Measurements from ENCODE around the gene ATF6.
"Not testable (repeated sequence)": the region's sequence is repeated elsewhere in the genome, so short reads cannot be mapped to it uniquely, and the experiment has no call there.

Gene ATF6

DNA sequence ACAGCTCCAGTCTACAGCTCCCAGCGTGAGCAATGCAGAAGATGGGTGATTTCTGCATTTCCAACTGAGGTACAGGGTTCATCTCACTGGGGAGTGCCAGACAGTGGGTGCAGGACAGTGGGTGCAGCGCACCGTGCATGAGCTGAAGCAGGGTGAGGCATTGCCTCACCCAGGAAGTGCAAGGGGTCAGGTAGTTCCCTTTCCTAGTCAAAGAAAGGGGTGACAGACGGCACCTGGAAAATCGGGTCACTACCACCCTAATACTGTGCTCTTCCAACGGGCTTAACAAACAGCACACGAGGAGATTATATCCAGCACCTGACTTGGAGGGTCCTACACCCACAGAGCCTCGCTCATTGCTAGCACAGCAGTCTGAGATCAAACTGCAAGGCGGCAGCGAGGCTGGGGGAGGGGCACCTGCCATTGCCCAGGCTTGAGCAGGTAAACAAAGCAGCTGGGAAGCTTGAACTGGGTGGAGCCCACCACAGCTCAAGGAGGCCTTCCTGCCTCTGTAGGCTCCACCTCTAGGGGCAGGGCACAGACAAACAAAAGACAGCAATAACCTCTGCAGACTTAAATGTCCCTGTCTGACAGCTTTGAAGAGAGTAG, 66.3 kb downstream of the ATF6 start:
- DNase-seq (ENCODE audit: low read depth): not testable (repeated sequence)

DNA sequence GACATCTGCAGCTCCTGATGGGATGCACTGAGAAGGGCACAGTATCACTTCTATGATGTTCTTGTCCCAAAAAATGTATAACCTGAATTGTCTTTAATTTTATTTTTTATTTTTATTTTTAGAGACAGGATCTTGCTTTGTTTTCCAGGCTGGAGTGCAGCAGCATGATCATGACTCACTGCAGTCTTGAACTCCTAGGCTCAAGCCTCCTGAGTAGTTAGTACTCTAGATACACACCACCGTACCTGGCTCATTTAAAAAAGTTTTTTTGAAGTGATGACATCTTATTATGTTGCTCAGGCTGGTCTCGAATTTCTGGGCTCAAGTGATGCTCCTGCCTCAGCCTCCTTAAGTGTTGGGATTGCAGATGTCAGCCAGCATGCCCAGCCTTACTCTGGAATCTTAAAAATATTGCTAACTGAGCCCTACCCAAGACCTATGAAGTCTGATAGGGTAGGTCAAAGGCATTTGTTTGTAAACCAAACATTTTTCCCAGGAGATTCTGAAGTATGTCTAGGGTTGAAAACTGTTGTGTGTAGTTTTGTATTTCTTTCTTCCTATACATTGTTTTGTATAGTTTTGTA, 68.9 kb downstream of the ATF6 start:
- no peak for DNase-seq (ENCODE audit: low read depth)

DNA sequence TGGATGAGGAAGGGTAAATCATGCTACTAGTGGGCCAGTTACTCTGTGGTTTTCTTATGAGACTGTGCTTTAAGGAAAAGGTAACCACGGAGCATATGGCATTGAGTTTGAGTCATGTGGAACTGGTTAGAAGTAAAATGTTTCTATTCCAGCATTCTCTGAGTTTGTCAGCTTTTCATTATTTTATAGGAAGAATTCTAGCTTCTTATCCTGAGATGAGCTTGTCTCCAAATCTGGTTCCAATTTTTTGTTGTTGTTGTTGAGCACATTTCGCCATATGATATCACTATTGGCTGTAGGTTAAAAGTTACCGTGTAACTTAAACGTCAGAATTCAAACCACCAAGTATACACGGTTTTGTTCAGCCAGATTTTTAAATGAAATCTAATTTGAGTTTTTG, 69.9 kb downstream of the ATF6 start:
- DNase-seq (ENCODE audit: low read depth): no peak

DNA sequence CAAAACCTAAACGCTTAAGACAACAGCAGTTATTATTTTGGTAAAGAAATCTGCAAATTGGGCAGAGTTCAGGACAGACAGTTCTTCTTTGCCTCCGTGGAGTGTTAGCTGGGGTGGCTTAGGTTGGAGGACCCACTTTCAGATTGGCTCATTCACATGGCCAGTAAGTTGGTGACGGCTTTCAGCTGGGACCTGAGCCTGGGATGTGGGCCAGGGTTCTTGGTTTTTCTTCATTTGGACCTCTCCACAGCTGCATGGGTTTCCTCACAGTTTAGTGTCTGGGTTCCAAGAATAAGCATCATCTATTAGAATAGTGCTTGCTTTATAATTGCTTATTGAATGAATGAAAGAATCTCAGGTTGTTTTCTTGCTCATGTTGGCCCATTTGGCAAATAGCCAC, 72.2 kb downstream of the ATF6 start:
- DNase-seq (ENCODE audit: low read depth): no peak

DNA sequence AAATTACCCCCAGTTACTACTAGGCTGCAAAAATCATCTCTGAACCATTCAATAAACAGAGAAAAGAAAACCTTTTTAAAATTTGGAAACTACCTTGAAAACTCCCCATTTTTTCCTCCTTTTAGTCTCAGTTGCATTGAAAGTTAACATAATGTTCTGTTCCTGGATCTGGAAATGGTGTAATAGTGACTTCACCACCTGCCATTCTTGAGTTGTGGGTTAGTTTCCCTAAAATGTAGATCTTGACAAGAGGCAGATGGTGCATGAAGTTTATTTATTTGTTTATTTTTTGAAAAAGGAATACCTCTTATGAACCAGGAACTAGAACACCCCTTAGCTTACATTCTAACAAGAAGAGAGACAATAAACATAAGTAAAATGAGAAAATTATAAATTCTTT, 72.8 kb downstream of the ATF6 start:
- no peak for DNase-seq (ENCODE audit: low read depth)

DNA sequence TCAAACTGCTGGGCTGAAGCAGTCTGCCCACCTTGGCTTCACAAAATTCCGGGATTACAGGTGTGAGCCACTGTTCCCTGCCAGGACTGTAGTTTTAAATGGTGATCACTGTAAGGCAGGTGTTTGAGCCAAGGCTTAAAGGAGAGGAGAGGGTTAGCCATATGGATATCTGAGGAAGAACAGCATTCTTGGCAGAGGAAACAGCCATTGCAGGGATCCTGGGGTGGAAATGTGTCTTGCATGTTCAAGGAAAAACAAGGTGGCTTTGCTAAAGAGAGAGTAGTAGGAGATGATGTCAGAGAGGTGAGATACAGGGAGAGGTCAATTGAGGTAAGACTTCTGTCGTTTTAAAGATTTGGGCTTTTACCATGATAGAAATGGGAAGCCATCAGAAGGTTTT, 73.5 kb downstream of the ATF6 start:
- no peak for DNase-seq (ENCODE audit: low read depth)

DNA sequence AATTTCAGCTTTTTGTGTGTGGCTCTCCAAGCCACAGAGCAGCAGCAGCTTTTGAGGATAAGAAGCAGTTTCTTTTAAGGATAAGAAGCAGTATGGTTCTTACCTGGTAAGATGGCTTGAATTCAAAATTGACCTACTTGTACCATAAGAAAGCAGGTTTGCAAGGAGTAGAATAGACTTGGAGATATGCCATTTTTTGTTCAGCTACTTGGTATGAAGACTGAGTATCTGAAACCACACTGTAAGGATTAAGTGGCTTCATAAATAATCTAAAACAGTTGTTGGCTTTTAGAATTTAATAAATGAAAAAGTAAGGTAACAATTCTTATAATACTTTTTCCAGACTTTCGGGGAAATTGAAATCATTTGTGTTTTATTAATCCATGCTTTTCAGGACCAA, 74.2 kb downstream of the ATF6 start:
- no peak for DNase-seq (ENCODE audit: low read depth)

DNA sequence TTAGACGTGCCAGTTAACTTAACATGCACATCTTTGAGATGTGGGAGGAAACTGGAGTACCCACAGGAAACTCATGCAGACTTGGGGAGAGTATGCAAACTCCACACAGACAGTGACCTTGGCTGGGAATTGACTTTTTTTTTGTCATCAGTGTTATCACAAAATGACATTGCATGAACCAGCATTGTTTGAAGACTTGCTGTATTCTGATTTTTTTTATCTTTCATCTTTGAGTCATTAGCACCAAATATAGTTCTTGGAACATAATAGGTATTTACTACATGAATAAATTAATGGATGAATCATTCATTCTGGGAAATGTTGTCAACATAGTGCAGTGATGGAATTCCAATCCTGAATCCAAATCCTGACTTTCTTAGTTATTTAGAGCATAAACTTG, 77.0 kb downstream of the ATF6 start:
- no peak for DNase-seq (ENCODE audit: low read depth)

DNA sequence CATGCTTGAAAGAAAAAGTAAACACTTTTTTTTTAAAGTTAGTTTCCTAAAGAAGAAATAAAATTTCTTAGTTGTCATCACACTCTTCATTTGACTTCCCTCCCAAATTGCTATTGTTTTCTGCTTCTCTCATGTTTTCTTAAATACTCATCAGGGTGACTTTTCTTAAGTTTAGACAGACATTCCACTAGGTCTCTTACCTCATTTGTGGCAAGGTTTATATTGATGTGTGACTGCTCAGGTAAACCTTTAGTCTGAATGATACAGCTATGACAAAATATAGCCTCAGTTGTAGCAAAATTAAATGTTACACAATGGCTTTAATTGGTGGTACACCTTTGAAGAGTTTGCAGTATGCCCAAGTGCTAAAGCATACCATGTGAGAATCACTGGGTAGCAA, 78.6 kb downstream of the ATF6 start:
- no peak for DNase-seq (ENCODE audit: low read depth)

DNA sequence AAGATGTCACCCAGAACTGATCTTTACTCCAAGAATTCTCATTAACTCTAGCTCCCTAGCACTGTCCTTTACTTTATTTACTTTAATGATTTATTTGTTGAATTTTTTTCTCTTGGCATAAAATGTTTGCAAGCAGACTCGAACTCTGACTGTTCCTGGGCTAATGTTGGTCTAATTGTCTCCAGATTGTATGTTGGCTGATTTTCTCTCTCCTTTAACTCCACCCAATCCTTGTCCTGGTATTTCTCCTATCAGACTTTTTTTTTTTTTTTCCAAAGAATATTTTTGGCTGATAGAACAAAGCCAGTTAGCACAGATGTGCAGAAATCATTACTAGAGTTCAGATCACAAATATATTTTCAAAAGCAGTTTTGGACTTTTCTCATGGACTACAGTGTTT, 82.6 kb downstream of the ATF6 start:
- DNase-seq (ENCODE audit: low read depth): no peak

DNA sequence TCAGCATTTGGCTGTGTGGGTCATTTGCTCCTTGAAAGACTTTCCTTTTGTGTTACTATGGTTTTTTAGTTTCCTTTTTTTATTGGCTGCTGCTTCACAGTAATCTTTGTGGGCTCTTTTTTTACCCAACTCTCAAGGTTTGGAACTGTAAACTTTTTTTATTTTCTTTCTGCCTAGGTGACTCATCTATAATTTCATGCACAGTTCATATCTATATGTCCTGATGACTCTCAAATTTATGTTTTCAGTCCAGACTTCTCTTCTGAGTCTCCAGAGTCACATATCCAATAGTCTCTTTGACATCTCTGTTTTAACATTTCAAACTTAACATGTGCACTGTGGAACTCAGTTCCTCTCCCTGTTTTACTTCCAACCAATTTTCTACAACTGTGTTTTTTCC, 83.4 kb downstream of the ATF6 start:
- no peak for DNase-seq (ENCODE audit: low read depth)

DNA sequence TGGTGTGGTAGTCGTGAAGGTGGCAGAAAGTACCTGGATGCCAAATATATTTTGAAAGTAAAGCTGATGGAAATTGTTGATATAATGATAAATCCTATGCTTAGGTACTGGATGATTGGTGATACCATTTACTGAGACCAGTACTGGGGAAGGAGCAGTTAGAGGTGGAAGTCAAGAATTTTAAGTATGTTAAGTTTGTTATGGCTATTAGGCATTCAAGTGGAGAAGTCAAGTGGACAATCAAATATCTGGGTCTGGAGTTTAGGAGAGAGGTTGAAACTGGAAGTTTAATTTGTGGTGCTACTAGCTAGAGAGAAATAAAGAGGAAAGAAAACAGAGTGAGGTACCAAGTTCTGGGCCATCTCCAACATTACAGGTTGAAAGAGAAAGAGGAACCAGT, 89.1 kb downstream of the ATF6 start:
- no peak for DNase-seq (ENCODE audit: low read depth)

DNA sequence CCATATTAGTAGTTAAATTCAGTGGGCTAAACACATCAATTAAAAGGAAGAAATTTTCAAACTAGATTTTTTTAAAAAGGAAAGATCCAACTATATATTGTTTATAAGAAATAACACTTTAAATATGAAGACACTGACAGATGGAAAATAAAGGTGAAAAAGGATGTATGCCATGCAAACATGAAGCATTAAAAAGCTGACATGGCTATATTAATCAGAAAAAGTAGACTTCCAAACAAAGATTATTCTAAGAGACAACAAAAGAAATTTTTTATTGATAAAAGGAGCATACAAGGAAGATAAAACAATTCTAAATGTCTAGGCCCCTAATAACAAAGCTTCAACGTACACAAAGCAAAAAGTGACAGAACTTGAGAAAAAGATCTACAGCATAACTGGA, 92.2 kb downstream of the ATF6 start:
- no peak for DNase-seq (ENCODE audit: low read depth)

DNA sequence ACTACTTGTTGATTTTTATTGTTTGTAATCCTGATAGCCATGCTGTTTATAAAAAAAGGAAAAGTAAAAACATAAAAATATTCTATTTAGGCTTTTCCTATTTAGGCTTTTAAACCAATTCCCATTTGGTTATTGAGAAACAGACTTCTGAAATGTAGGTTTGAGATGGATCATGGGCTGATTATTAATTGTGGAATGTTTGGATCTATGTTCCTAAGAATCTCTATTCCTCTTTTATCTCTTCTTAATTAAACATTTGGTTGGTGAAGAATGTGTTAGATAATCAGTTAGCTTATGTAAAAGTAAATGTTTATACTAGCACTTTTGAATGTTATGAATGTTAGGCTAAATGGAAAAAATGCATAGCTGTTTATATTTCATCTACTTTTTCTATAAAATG, 97.4 kb downstream of the ATF6 start:
- DNase-seq (ENCODE audit: low read depth): no peak

DNA sequence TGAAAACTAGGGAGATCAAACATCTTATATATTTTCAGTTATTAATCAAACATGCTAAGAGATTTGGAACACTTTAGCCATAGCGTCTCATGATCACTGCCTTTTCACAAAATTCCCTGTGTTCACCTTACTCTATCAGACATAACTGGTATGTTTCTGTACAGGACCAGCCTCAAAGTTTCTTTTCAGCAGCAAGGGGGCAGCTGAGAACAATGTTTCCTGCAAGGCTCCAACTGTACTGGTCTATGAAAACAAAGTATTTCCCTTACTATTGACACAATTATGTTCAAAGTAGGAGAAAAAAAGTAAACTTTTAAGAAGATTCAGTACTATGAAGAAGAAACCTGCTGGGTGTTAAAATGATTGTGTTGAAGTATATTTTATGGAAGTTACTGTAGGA, 98.5 kb downstream of the ATF6 start:
- DNase-seq (ENCODE audit: low read depth): no peak

DNA sequence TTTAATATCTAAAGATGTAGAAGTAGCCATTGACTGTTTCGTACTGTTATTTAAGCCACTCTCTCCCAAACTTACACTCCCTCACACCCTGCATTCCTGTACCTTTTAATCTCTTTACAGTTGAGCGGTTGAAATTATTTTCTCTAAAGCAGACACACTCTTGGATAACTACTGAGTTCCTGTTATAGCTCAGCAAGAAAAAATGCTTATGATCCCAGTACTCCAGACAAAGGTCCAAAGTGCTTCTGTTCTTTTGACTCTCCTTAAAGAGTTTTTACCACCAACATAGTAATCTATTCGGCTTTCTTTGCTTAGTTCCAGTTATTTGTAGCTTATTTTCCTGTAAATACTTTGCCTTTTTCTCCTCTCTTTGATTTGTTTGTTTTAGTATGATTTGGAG, 100.1 kb downstream of the ATF6 start:
- DNase-seq (ENCODE audit: low read depth): no peak

DNA sequence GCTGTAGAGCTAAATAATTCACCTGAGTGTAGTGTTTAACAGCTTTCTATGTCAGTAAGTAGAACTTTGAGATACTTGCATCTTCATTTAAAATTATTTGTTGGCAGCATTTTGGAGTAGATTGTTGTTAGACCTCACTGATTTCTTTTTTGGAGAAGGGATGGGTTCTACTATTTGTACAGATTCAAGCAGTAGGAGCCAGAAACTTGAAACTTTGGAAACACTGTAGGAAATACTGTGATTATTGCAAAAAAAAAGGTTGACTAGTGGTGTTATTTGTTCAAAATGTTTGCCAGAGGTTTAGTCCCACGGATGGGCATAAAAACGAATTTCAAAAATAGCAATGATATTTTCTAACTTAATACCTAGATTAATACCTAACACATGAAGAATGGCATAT, 102.7 kb downstream of the ATF6 start:
- no peak for DNase-seq (ENCODE audit: low read depth)

DNA sequence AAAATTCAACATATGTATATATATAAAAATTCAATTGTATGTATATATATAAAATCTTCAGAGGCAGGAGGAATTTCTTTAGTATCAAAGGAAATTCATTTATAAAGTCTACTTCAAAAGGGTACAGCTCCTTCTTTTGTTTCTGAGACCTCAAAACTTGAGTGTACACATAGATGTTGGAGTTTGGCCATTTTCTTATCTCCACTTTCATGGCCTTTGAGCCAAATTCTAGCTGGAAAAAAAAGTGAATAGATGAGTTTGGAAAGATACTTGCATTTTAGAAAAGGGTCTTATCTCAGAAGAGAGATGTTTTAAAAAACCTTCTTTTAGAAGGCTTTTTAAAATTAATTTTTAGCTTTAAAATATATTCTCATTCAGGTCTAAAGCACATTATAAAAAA, 103.2 kb downstream of the ATF6 start:
- no peak for DNase-seq (ENCODE audit: low read depth)

DNA sequence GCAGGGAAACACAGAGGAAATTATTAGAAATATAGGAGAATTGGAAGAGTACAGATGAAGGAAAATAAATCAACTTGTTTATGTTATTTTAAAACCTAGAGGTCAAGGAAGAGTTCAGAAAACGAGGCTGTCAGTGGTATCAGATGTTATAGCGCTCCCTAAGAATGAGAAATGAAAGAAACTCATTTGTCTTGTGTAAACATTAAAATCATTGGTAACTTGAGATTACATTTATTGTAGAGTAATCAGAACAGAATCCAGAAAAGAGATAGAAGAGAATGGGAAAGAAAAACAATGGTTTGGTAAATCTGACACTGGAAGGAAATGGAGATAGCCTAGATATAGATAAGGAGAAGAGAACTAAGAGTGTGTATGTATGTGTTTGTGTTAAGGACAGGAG, 106.4 kb downstream of the ATF6 start:
- no peak for DNase-seq (ENCODE audit: low read depth)

DNA sequence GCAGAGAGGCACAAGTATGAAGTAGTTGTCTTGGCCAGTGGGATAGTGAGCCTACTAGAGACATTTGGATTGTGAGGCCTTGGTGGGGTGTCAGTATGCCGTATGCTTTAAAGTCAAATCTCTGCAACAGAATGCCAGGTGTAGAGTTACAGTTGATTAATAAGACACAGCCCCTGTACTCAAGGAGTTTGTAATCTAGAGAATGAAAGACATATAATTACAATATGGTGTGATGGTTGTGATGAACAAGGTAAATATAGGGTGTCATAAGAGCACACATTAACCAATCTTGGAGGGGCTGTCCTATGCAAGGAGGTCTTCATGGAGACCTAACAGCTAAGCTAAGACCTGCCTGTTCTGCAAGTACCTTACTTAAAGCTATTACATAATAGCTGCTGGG, 113.1 kb downstream of the ATF6 start:
- no peak for DNase-seq (ENCODE audit: low read depth)

DNA sequence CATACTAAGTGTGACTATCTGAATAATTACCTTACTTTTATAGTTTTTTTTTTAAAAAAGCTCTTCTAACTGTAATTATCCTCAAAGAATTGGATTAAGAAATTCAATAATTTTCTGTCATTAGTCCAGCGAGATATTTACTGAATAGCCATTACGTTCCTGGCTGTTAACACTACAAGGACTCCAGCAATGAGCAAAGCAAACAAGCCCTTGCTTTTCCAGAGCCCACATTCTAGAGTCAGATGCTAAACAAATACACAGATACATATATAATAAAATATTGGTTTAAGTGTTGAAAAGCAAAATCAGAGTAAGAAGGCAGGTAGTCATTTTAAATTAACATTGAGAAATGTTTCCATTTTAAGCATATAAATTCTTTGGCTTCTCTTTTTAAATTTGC, 118.4 kb downstream of the ATF6 start:
- no peak for DNase-seq (ENCODE audit: low read depth)

DNA sequence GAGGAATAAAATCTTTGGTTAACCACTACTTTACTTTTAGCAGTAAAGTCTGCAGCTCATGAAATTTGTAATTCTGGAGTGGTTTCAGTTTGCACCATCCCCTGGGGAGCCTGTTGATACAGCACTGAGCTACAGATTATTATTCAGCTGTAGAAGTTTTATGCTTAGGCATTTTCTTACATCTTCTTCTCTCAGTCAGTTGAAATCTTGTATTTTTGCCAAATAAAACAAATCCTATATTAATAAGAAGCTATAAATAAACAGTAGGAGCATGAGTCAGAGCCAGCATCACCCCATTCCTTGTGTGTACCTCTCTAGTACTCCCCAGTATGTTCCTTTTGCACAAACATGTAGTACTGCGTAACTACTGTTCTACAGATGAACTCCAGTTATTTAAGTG, 118.9 kb downstream of the ATF6 start:
- DNase-seq (ENCODE audit: low read depth): peak; percentile 23

DNA sequence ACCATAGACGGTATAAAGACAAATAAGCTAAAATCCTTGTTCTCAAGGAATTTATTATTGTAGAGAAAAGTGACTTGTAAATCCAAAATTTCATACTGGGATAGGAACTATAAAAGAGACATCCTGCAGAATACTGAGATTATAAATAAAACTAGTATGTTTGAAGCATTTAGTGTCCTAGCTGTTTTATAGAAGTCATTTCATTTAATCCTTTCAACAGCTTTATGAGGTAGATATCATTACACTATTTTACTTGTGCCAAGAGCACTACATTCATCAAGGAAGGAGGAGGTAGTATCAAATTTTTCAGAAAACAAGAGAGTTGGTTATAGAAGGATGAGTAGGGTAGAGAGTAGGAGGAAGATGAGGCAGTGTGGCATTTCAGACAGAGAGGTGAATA, 119.6 kb downstream of the ATF6 start:
- DNase-seq (ENCODE audit: low read depth): no peak

DNA sequence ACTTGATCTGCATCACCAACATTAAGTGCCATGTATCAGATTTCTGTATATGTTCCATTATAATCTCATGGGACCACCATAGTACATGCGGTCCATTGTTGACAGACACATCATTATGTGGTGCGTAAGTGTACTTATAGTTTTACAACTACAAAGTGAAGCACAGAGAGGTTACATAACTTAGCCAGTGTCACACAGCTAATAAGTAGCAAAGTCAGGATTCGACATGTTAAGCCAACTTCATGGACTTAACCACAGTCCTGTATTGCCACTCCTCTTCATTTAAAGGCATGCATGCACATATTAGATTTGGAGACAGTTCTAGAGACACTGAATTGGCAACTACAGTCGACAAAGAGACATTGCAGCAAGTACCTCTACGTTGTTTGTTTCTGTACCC, 120.5 kb downstream of the ATF6 start:
- no peak for DNase-seq (ENCODE audit: low read depth)

Data from HS-27A (cell line).